IMR-90 (cell line): ENCODE results near the gene ZNF618. TPM values are rescaled to one million over a fixed set of nuclear protein-coding genes. Genes with fewer than 3 reads are reported as not detected.
A peak's percentile ranks its signal among the peaks of the same experiment; 100 is the strongest.

Source experiments
- ATAC-seq: fragments of 200-7000 bp; cut with Tn5 transposase; 2 replicates; pipeline ENCODE4 v1.9.1; 2020; ENCODE audit warnings: low read depth, mild to moderate bottlenecking, moderate library complexity
- BruUV-seq: library from RNA; stranded (reverse); fragments of 400-500 nt; replicated peaks from 2 replicates; lab custom pipeline; 2021; lab: Mats Ljungman, UMichigan
- CTCF ChIA-PET: fragments of 300-600 bp; formaldehyde crosslinking; extraction: SDS; loops from one replicate; lab custom pipeline; 2021; ENCODE audit warnings: antibody characterized with exemption; lab: Yijun Ruan, JAX
- POLR2A ChIA-PET: fragments of 300-600 bp; sonication (Branson Sonifier 250); formaldehyde crosslinking; loops from one replicate; lab custom pipeline; 2022; ENCODE audit warnings: antibody characterized with exemption; ENCODE audit not compliant: unreplicated experiment; lab: Charles Lee
- DNase-seq: peaks from one replicate; pipeline ENCODE4 v3.0.0; 2013
- H2AFZ ChIP-seq: replicated peaks from 2 replicates; pipeline ENCODE3; 2013; ENCODE audit warnings: low read length, mild to moderate bottlenecking; ENCODE audit not compliant: poor library complexity
- H2AK5ac ChIP-seq: 2 replicates; pipeline ENCODE4 v1.6.1; 2013; ENCODE audit warnings: low read depth, low read length, inconsistent platforms
- H2AK9ac ChIP-seq: replicated peaks from 2 replicates; pipeline ENCODE3; 2013; ENCODE audit warnings: mild to moderate bottlenecking, low read depth, low read length, moderate library complexity; ENCODE audit not compliant: poor library complexity
- H2BK120ac ChIP-seq: 2 replicates; pipeline ENCODE4 v1.6.1; 2013; ENCODE audit warnings: low read depth, low read length, inconsistent platforms
- H2BK15ac ChIP-seq: 3 replicates; pipeline ENCODE4 v1.6.1; 2013; ENCODE audit warnings: low read depth, low read length, inconsistent platforms
- H2BK20ac ChIP-seq: 2 replicates; pipeline ENCODE4 v1.6.1; 2013; ENCODE audit warnings: low read depth, mild to moderate bottlenecking, inconsistent platforms, low read length, moderate library complexity
- H2BK5ac ChIP-seq: 2 replicates; pipeline ENCODE4 v1.6.1; 2013; ENCODE audit warnings: mild to moderate bottlenecking, low read depth, low read length, inconsistent platforms; ENCODE audit not compliant: poor library complexity, severe bottlenecking
- H3K14ac ChIP-seq: replicated peaks from 2 replicates; pipeline ENCODE4 v1.6.1; 2013; ENCODE audit warnings: low read depth, low read length, inconsistent platforms
- H3K18ac ChIP-seq: 2 replicates; pipeline ENCODE4 v1.6.1; 2013; ENCODE audit warnings: low read depth, low read length, control low read depth
- H3K23ac ChIP-seq: 2 replicates; pipeline ENCODE4 v1.6.1; 2013; ENCODE audit warnings: low read depth, low read length, inconsistent platforms
- H3K27ac ChIP-seq: 2 replicates; pipeline ENCODE4 v1.5.1; 2013; ENCODE audit warnings: mild to moderate bottlenecking, control low read depth, low read length; ENCODE audit not compliant: insufficient read depth
- H3K27me3 ChIP-seq: 2 replicates; pipeline ENCODE4 v1.6.1; 2013; ENCODE audit warnings: low read length; ENCODE audit not compliant: control insufficient read depth, insufficient read depth
- H3K36me3 ChIP-seq: 2 replicates; pipeline ENCODE4 v1.6.1; 2013; ENCODE audit warnings: low read length, mixed read lengths; ENCODE audit not compliant: control insufficient read depth, insufficient read depth
- H3K4ac ChIP-seq: 2 replicates; pipeline ENCODE4 v1.6.1; 2013; ENCODE audit warnings: low read depth, low read length, inconsistent platforms
- H3K4me1 ChIP-seq: 2 replicates; pipeline ENCODE4 v1.6.1; 2013; ENCODE audit warnings: low read length, mixed read lengths; ENCODE audit not compliant: control insufficient read depth, insufficient read depth
- H3K4me2 ChIP-seq: 2 replicates; pipeline ENCODE4 v1.6.1; 2013; ENCODE audit warnings: low read depth, mild to moderate bottlenecking, control low read depth, low read length, moderate library complexity
- H3K4me3 ChIP-seq: 2 replicates; pipeline ENCODE4 v1.5.1; 2013; ENCODE audit warnings: low read depth, mild to moderate bottlenecking, control low read depth, low read length, moderate library complexity; ENCODE audit not compliant: insufficient read depth
- H3K56ac ChIP-seq: 2 replicates; pipeline ENCODE4 v1.6.1; 2013; ENCODE audit warnings: low read length, inconsistent platforms; ENCODE audit not compliant: insufficient read depth; ENCODE audit errors: extremely low read depth
- H3K79me1 ChIP-seq, 2 experiments: 2 replicates each; pipeline ENCODE4 v1.6.1; 2013; ENCODE audit warnings: low read length in 2 of 2, inconsistent platforms in 1 of 2, low read depth in 1 of 2
- H3K9ac ChIP-seq: 2 replicates; pipeline ENCODE4 v1.6.1; 2013; ENCODE audit warnings: low read depth, low read length, control low read depth
- H3K9me1 ChIP-seq: 2 replicates; pipeline ENCODE4 v1.6.1; 2013; ENCODE audit warnings: low read length, inconsistent platforms; ENCODE audit not compliant: insufficient read depth
- H3K9me3 ChIP-seq: 2 replicates; pipeline ENCODE4 v1.6.1; 2013; ENCODE audit warnings: low read length; ENCODE audit not compliant: control insufficient read depth, insufficient read depth
- H4K20me1 ChIP-seq: 2 replicates; pipeline ENCODE4 v1.6.1; 2013; ENCODE audit warnings: low read length, inconsistent platforms; ENCODE audit not compliant: insufficient read depth
- H4K5ac ChIP-seq: 2 replicates; pipeline ENCODE4 v1.6.1; 2013; ENCODE audit warnings: mild to moderate bottlenecking, low read depth, low read length, control low read depth
- H4K8ac ChIP-seq, 2 experiments: 2 replicates each; pipeline ENCODE4 v1.6.1; 2013; ENCODE audit warnings: low read depth in 2 of 2, low read length in 2 of 2, control low read depth in 1 of 2, inconsistent platforms in 1 of 2
- H4K91ac ChIP-seq: 2 replicates; pipeline ENCODE4 v1.6.1; 2013; ENCODE audit warnings: low read depth, low read length, inconsistent platforms; ENCODE audit not compliant: insufficient read depth
- BHLHE40 ChIP-seq: fragments of 150-350 bp; IDR thresholded peaks from 2 replicates; pipeline ENCODE4 v1.6.1; 2016; ENCODE audit warnings: mild to moderate bottlenecking, low read depth, low read length
- CHD1 ChIP-seq: IDR thresholded peaks from 2 replicates; pipeline ENCODE4 v1.6.1; 2012; ENCODE audit warnings: low read depth, low read length, improper control_type of control experiment
- ELK1 ChIP-seq: fragments of 150-350 bp; IDR thresholded peaks from 2 replicates; pipeline ENCODE4 v1.6.1; 2016; ENCODE audit warnings: low read depth, mild to moderate bottlenecking, low read length, moderate library complexity, borderline replicate concordance
- FOS ChIP-seq: fragments of 150-350 bp; IDR thresholded peaks from 2 replicates; pipeline ENCODE4 v1.6.1; 2016; ENCODE audit warnings: low read depth, low read length
- MAFK ChIP-seq: IDR thresholded peaks from 2 replicates; pipeline ENCODE4 v1.6.1; 2012; ENCODE audit warnings: low read depth, low read length, improper control_type of control experiment
- MAZ ChIP-seq: IDR thresholded peaks from 2 replicates; pipeline ENCODE4 v1.6.1; 2012; ENCODE audit warnings: low read depth, mild to moderate bottlenecking, low read length, improper control_type of control experiment, moderate library complexity, borderline replicate concordance
- MXI1 ChIP-seq: IDR thresholded peaks from 2 replicates; pipeline ENCODE4 v1.6.1; 2012; ENCODE audit warnings: low read depth, mild to moderate bottlenecking, low read length, moderate library complexity, borderline replicate concordance
- NFE2L2 ChIP-seq: fragments of 150-350 bp; IDR thresholded peaks from 2 replicates; pipeline ENCODE4 v1.6.1; 2016; ENCODE audit warnings: low read depth, mild to moderate bottlenecking, low read length
- POLR2A ChIP-seq: IDR thresholded peaks from 2 replicates; pipeline ENCODE4 v1.6.1; 2012; ENCODE audit warnings: mild to moderate bottlenecking, low read depth, low read length
- RAD21 ChIP-seq: IDR thresholded peaks from 2 replicates; pipeline ENCODE4 v1.6.1; 2012; ENCODE audit warnings: low read length, improper control_type of control experiment
- RCOR1 ChIP-seq: IDR thresholded peaks from 2 replicates; pipeline ENCODE4 v1.6.1; 2012; ENCODE audit warnings: mild to moderate bottlenecking, low read length, improper control_type of control experiment; ENCODE audit not compliant: insufficient replicate concordance
- SMC3 ChIP-seq: fragments of 150-350 bp; IDR thresholded peaks from 2 replicates; pipeline ENCODE4 v1.6.1; 2016; ENCODE audit warnings: low read depth, mild to moderate bottlenecking, antibody characterized with exemption, low read length, moderate library complexity
- dilution Hi-C: fragments of 300-500 bp; cut with HindIII; formaldehyde crosslinking; loops from one replicate; pipeline ENCODE4 v1.14.3; 2018; ENCODE audit warnings: low sequenced_read_pairs; ENCODE audit not compliant: unreplicated experiment
- in situ Hi-C: fragments of 300-500 bp; cut with MboI; formaldehyde crosslinking; loops from 3 replicates; pipeline ENCODE4 v1.14.3; 2019; ENCODE audit warnings: low sequenced_read_pairs, inconsistent platforms, mixed read lengths
- intact Hi-C: fragments of 100-400 bp; cut with micrococcal nuclease; formaldehyde crosslinking; loops from 2 replicates; pipeline ENCODE4 v1.10.0; 2022
- polyA plus RNA-seq, 3 experiments: library from polyadenylated mRNA; depleted of rRNA; stranded (reverse); fragments of >200 nt; gene quantifications; 2 replicates each; pipeline ENCODE4 v1.2.3, GENCODE V29; 2012; ENCODE audit warnings: low replicate concordance in 1 of 3
- total RNA-seq: library from RNA; depleted of rRNA; stranded (reverse); fragments of >200 nt; gene quantifications from 2 replicates; pipeline ENCODE4 v1.2.3, GENCODE V29; 2012
- TF ChIP-seq, protein P1 (sequence below): fragments of 150-350 bp; IDR thresholded peaks from 2 replicates; pipeline ENCODE4 v1.6.1; 2017; ENCODE audit warnings: mild to moderate bottlenecking, antibody characterized with exemption, low read length, low read depth

Gene ZNF618
- total and polyA plus RNA-seq, 2 of the 4 experiments (the other 2 are of a cell fraction): 8.2 to 9.4 TPM

GRCh38 chr9:113954591-113954990 lies 78.5 kb downstream of the ZNF618 start:
- CTCF ChIA-PET: interaction anchor here (1.3 kb wide), 1 partner anchor 25 kb away, joined by 3 read pairs; no protein-coding TSS in a partner anchor
- peak overlapping the region; percentile 53; the same call in 1 of the 2 replicates for H3K56ac ChIP-seq
- ATAC-seq: no peak
- in situ Hi-C loops (no loop called here), dilution Hi-C loops (no loop called here), intact Hi-C loops (no loop called here)
- H2AFZ ChIP-seq: no peak overlapping the region
- peak overlapping the region; percentile 56; the same call in 1 of the 2 replicates for H3K18ac ChIP-seq
- H3K4me2 ChIP-seq: 0 out of 2 replicates have a peak overlapping the region, but pooled peaks have one; percentile 75
- H4K8ac ChIP-seq: peak overlapping the region; percentile 16 to 80; a peak in 2 of 4 replicates
- peak overlapping the region; percentile 61 for H4K91ac ChIP-seq
- peak overlapping the region; percentile 76 for H3K4ac ChIP-seq
- peaks cover 6% of the 10 kb centered on the region for H4K20me1 ChIP-seq
- H2BK20ac ChIP-seq: peak overlapping the region; percentile 92
- H3K4me1 ChIP-seq: peaks cover 47% of the 10 kb centered on the region
- H2BK15ac ChIP-seq: peak overlapping the region; percentile 82; the same call in 2 of the 3 replicates
- H3K79me1 ChIP-seq: peaks cover 56 to 84% of the 10 kb centered on the region in 2 experiments
- peak overlapping the region; percentile 8 for H2AK9ac ChIP-seq
- H3K9me3 ChIP-seq: no peaks in the 10 kb centered on the region
- peak overlapping the region; percentile 97 for H3K14ac ChIP-seq
- H2BK120ac ChIP-seq: peak overlapping the region; percentile 67
- H3K9me1 ChIP-seq: peaks cover 36% of the 10 kb centered on the region
- peak overlapping the region; percentile 58 for H2BK5ac ChIP-seq
- peak overlapping the region; percentile 84 for H3K23ac ChIP-seq
- peak overlapping the region; percentile 28 for H4K5ac ChIP-seq
- no peak overlapping the region for H3K9ac ChIP-seq
- DNase-seq: no peak
- H3K36me3 ChIP-seq: no peaks in the 10 kb centered on the region
- TF ChIP-seq RCOR1 (no peak), FOS (no peak), MXI1 (no peak), RAD21 (no peak), POLR2A (no peak), NFE2L2 (no peak), MAZ (no peak), BHLHE40 (no peak), ELK1 (no peak), SMC3 (no peak), MAFK (no peak), CHD1 (no peak)
- TF ChIP-seq, protein P1, sequence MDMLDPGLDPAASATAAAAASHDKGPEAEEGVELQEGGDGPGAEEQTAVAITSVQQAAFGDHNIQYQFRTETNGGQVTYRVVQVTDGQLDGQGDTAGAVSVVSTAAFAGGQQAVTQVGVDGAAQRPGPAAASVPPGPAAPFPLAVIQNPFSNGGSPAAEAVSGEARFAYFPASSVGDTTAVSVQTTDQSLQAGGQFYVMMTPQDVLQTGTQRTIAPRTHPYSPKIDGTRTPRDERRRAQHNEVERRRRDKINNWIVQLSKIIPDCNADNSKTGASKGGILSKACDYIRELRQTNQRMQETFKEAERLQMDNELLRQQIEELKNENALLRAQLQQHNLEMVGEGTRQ: no peak
- peak overlapping the region; percentile 55 for H2AK5ac ChIP-seq
- no peaks in the 10 kb centered on the region for H3K27me3 ChIP-seq
- peak overlapping the region; percentile 44 for H3K27ac ChIP-seq
- H3K4me3 ChIP-seq: no peak overlapping the region
- POLR2A ChIA-PET: no interaction called here
- BruUV-seq: no TSS peak
